ENCODE results near the gene SPATA12.

The SPATA12 gene

DNA sequence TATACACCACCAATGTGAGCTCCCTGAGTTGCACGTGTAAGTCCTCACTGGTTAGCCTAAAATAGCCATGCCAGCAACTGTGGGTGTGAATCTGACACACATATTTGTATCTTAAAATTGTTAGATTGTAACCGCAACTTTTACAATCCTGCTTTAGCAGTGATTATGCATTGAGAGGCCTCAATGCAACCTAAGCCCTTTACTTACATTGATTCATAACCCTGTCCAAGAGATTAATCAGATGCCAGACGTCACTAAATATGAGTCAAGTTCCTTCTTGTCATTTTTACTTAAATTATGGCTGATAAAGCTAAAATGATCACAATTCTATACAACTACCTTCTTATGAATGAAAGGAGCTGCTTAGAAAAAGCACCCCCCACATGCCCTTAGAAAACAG is 57.8 kb downstream of the SPATA12 start:
- DNase-seq (ENCODE audit: low spot score): no peak

DNA sequence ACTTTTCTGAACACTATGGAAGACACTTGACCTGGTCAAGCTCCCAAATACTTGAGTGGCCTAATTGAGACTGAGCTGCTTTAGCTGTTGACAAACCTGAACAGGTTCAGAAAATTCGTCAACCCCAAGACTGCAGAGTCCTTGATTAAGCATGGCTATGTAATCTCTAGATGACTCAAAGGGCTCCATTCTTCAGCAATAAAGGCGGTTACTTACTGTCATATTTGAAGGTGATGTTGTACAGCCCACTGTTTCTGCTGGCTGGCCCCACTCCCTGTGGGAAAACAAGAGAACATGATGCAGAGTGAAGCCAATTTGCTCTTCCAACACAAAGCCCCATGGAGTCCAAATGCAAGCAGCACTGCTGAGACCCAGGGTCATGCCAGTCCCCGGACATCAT is 59.6 kb downstream of the SPATA12 start:
- DNase-seq (ENCODE audit: low spot score): no peak

DNA sequence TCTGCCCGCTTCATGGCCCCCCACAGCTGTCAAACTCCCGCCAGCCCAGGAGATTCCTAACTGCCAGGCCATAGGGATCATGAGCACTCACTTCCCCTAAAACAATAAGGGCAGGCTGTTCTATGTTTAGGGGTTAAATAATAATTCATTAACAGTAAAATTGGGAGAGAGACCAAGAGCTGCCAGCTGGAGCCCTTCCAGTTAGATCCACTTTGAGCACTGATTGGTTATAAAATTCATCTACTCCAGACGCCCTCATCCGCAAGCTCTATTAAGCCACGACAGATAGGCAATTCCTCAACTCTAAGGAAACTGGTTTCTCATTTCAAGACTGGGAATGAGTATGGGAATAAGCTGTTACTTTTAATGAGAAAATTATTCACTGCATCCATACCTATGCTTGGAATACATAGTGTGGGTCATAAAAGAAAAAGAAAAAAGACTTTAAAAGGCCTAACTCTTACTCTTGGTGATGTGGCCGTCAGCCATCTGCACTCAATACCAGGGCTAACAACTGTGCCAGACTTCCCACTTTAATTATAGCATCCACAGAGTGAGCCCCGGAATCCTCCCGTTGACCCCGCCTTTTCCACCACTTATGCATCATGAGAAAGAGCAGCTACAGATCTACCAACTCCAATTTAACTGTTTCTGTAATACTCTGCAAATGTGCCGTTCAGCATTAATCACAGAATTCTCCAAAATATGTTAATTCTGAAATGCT is 60.1 kb downstream of the SPATA12 start:
- DNase-seq (ENCODE audit: low spot score): no peak

Measured in CD4-positive, alpha-beta T cell treated with Interleukin-2 at 100 ng/mL for 4 hours (primary cell).